Measurements from ENCODE around the gene ZNRF2.

- TF ChIP-seq POLR2A (IDR thresholded peaks at IDR 0.05; ENCODE audit: low read depth, low read length) (no peak), EZH2 (IDR thresholded peaks at IDR 0.05; ENCODE audit: borderline replicate concordance, low read depth, low read length, severe bottlenecking) (no peak)
- TF ChIP-seq, protein P1, sequence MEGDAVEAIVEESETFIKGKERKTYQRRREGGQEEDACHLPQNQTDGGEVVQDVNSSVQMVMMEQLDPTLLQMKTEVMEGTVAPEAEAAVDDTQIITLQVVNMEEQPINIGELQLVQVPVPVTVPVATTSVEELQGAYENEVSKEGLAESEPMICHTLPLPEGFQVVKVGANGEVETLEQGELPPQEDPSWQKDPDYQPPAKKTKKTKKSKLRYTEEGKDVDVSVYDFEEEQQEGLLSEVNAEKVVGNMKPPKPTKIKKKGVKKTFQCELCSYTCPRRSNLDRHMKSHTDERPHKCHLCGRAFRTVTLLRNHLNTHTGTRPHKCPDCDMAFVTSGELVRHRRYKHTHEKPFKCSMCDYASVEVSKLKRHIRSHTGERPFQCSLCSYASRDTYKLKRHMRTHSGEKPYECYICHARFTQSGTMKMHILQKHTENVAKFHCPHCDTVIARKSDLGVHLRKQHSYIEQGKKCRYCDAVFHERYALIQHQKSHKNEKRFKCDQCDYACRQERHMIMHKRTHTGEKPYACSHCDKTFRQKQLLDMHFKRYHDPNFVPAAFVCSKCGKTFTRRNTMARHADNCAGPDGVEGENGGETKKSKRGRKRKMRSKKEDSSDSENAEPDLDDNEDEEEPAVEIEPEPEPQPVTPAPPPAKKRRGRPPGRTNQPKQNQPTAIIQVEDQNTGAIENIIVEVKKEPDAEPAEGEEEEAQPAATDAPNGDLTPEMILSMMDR (IDR thresholded peaks at IDR 0.05; ENCODE audit: extremely low read depth in 1 of 2, insufficient read depth in 1 of 2, low read depth in 1 of 2, low read length in 2 of 2) = no peak
Observed at GRCh38 chr7:30315589-30315988, 31.2 kb downstream of the ZNRF2 start.

All from endothelial cell of umbilical vein (primary cell).